Measurements from ENCODE around the gene KRTAP16-1.

DNA sequence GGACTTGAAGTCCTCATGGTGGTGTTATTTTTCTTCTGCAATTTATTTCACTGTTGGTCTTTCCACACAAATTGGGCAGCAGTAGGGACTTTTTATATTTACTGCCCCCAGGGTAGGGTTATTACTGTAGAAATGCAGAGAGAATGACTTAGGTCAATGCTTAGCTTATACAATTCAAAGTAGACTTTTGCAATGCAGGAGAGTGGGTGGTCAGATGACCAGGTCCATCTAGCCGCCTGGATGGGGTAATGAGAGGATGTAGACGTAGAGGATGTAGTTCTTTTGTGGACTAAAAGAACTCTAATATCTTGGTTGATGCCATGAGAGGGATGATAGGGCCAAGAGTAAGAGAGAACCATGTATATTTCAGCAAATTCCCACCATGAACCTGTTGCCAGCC, 9.1 kb upstream of the KRTAP16-1 start:
- TF ChIP-seq, protein P1, sequence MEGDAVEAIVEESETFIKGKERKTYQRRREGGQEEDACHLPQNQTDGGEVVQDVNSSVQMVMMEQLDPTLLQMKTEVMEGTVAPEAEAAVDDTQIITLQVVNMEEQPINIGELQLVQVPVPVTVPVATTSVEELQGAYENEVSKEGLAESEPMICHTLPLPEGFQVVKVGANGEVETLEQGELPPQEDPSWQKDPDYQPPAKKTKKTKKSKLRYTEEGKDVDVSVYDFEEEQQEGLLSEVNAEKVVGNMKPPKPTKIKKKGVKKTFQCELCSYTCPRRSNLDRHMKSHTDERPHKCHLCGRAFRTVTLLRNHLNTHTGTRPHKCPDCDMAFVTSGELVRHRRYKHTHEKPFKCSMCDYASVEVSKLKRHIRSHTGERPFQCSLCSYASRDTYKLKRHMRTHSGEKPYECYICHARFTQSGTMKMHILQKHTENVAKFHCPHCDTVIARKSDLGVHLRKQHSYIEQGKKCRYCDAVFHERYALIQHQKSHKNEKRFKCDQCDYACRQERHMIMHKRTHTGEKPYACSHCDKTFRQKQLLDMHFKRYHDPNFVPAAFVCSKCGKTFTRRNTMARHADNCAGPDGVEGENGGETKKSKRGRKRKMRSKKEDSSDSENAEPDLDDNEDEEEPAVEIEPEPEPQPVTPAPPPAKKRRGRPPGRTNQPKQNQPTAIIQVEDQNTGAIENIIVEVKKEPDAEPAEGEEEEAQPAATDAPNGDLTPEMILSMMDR (IDR thresholded peaks at IDR 0.05; ENCODE audit: insufficient read depth, low read length, poor library complexity, severe bottlenecking): no peak
- no peak for TF ChIP-seq EZH2phosphoT487 (conservative IDR thresholded peaks at IDR 0.05; ENCODE audit: low read length)
